ENCODE measurements around the gene FKBP7. TPM values are rescaled to one million over a fixed set of nuclear protein-coding genes. Genes with fewer than 3 reads are reported as not detected.

The FKBP7 gene
- total RNA-seq, 1 donor from 2014 or later = 44.3 TPM

DNA sequence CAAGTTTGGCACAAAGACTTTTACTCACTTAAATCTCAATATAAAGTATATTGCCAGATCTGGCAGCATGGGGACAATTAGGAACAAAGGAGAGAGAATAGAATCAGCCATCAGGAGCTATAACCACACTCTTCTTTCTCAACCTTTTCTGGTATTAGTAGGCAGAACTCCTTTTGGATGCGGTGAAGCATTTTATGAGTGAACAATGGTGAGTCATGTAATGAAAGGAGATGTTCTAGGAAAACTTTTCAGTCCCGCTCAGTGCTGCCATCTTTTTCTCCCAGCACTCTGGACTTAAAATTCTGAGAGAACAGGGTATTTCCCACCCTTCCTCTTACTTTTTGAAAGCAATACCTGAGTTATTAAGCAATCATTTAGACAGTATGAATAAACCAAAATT lies 34.1 kb upstream of the FKBP7 start:
- no peak for DNase-seq (ENCODE audit: low spot score)
- Mint-ChIP-seq H3K9me3 (ENCODE audit: low read depth) (no peaks in the 10 kb centered on the region), H3K4me1 (ENCODE audit: low read depth) (peaks cover 2% of the 10 kb centered on the region), H3K4me3 (ENCODE audit: unreplicated experiment) (no peak overlapping the region), H3K27me3 (ENCODE audit: low read depth) (no peaks in the 10 kb centered on the region), H3K36me3 (ENCODE audit: low read depth) (peaks cover 8% of the 10 kb centered on the region), H3K27ac (ENCODE audit: unreplicated experiment) (no peak overlapping the region)
- no peak for TF ChIP-seq CTCF (IDR thresholded peaks at IDR 0.05)

DNA sequence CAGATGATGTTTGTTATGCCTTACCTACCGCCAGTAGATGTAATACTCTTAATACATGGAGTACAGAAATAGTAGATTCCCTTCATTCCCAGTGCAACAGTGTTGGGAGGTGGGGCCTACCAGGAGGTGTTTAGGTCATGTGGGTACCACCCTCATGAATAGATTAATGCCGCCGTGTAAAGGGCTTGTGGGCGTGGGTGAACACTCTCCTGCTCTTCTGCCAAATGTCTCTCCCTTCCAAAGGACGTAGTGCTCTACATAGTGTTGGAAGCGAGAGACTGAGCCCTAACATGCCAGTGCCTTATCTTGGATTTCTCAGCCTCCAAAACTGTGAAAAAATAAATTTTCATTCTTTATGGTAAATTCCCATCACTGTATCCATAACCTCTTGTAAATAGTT lies 32.0 kb upstream of the FKBP7 start:
- Mint-ChIP-seq H3K9me3 (ENCODE audit: low read depth) (no peaks in the 10 kb centered on the region), H3K27ac (ENCODE audit: unreplicated experiment) (no peak overlapping the region), H3K4me3 (ENCODE audit: unreplicated experiment) (no peak overlapping the region)

DNA sequence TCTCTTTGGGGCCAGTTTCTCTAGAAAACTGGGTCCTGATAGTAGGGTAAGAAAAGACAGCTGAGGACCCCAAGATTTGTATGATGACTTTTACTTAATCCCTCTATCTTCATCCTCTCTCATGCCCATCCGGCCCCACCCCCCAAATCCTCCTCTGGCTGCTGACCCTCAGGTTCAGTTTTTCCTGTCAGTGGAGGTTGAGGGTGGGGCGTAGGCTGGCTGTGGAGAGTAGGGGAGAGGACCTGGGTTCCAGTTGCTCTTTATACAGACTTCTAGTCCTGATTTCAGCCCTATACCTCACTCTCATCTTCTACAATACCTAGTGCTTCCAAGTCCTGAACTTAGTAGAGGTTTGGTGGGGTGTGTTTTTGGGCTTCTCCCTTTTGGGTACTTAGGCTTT lies 30.2 kb upstream of the FKBP7 start:
- DNase-seq (ENCODE audit: low spot score) = no peak
- TF ChIP-seq CTCF (IDR thresholded peaks at IDR 0.05) = no peak
- H3K4me3 Mint-ChIP-seq (ENCODE audit: unreplicated experiment) = no peak overlapping the region
- H3K36me3 Mint-ChIP-seq (ENCODE audit: low read depth) = peaks cover 10% of the 10 kb centered on the region
- no peaks in the 10 kb centered on the region for H3K27me3 Mint-ChIP-seq (ENCODE audit: low read depth)
- H3K4me1 Mint-ChIP-seq (ENCODE audit: low read depth) = peaks cover 2% of the 10 kb centered on the region
- no peak overlapping the region for H3K27ac Mint-ChIP-seq (ENCODE audit: unreplicated experiment)
- no peaks in the 10 kb centered on the region for H3K9me3 Mint-ChIP-seq (ENCODE audit: low read depth)

More for the DNA sequence above, 32.0 kb upstream of the FKBP7 start:
- peaks cover 10% of the 10 kb centered on the region for H3K36me3 Mint-ChIP-seq (ENCODE audit: low read depth)
- no peaks in the 10 kb centered on the region for H3K27me3 Mint-ChIP-seq (ENCODE audit: low read depth)
- H3K4me1 Mint-ChIP-seq (ENCODE audit: low read depth) = peaks cover 2% of the 10 kb centered on the region
- TF ChIP-seq CTCF (IDR thresholded peaks at IDR 0.05) = no peak
- DNase-seq (ENCODE audit: low spot score) = no peak

GRCh38 chr2:178506949-178507348 lies 28.5 kb upstream of the FKBP7 start:
- H3K27me3 Mint-ChIP-seq (ENCODE audit: low read depth) = no peaks in the 10 kb centered on the region
- no peaks in the 10 kb centered on the region for H3K9me3 Mint-ChIP-seq (ENCODE audit: low read depth)
- H3K4me1 Mint-ChIP-seq (ENCODE audit: low read depth) = no peaks in the 10 kb centered on the region
- peaks cover 14% of the 10 kb centered on the region for H3K36me3 Mint-ChIP-seq (ENCODE audit: low read depth)
- DNase-seq (ENCODE audit: low spot score) = no peak
- no peak overlapping the region for H3K4me3 Mint-ChIP-seq (ENCODE audit: unreplicated experiment)
- no peak overlapping the region for H3K27ac Mint-ChIP-seq (ENCODE audit: unreplicated experiment)
- no peak for TF ChIP-seq CTCF (IDR thresholded peaks at IDR 0.05)

DNA sequence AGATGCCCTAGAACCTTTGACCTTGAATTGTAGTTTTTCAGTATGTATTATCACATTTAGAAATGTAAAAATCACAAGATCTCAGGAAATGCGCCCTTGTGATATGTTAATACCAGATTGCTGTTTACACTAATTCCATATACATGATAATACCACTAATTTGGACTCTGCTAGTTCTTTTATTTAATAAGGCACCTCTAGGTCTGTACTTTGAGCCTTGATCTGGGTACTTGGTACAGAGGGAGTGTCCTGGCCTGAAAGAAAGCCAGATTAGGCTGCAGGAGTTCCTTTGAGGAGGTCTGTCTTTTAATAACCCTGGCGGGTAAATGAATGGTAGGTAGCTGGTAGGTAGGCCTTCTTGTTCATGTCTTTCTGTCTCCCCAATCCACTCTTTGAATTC lies 28.1 kb upstream of the FKBP7 start:
- H3K27me3 Mint-ChIP-seq (ENCODE audit: low read depth) = no peaks in the 10 kb centered on the region
- H3K9me3 Mint-ChIP-seq (ENCODE audit: low read depth) = no peaks in the 10 kb centered on the region
- no peaks in the 10 kb centered on the region for H3K4me1 Mint-ChIP-seq (ENCODE audit: low read depth)
- no peak overlapping the region for H3K27ac Mint-ChIP-seq (ENCODE audit: unreplicated experiment)
- H3K36me3 Mint-ChIP-seq (ENCODE audit: low read depth) = peaks cover 14% of the 10 kb centered on the region
- no peak for TF ChIP-seq CTCF (IDR thresholded peaks at IDR 0.05)
- no peak for DNase-seq (ENCODE audit: low spot score)
- H3K4me3 Mint-ChIP-seq (ENCODE audit: unreplicated experiment) = no peak overlapping the region
